ENCODE measurements around the gene EFCAB9.

EFCAB9 gene

DNA sequence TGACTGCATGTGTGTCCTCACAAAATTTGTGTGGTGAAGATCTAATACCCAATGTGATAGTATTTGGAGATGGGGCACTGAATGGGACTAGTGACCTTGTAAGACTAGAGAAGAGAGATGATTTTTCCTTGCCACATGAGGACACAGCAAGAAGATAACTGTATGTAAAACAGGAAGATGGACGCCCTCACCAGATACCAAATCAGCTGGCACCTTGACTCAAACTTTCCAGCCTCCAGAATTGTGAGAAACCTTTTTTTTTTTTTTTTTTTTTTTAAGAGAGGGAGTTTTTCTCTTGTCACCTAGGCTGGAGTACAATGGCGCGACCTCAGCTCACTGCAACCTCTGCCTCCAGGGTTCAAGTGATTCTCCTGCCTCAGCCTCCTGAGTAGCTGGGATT, 49.3 kb downstream of the EFCAB9 start:
- DNase-seq (ENCODE audit: low read depth) = no peak

DNA sequence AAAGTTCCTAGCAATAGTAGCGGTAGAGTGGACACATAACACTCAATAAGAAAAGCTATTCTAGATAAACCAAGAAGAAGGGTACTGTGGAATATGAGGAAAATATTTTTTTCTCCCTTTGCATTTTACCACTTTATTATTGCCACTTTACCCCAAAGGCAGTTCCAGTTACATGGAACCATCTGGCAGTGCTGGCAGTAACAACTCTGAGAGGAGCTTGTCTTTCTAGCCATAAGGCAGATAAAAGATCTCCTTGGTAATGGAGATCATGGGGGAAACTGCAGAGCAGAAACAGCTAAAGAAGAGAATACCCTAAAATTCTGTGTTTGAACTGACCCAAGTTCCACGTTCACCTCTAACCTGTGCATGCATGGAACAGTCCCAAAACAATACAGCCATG, 51.1 kb downstream of the EFCAB9 start:
- DNase-seq (ENCODE audit: low read depth) = no peak

DNA sequence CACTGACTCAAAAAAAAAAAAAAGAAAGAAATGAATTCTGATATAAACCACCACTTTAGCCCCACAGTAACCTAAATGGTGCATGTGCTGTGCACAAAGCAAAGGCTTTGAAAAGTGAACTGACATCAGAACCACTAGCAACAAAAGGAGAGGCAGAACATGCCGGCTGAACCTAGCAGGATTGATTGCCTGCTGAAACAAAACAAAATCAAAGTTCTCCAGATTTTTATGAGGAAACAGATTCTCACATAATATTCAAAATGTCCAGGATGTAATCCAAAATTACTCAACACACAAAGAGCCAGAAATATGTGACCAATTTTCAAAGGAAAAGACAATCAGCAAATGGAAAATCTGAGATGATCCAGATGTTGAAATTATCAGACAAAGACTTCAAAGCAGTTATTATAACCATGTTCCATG, 51.7 kb downstream of the EFCAB9 start:
- DNase-seq (ENCODE audit: low read depth) = no peak

- no peak for DNase-seq (ENCODE audit: low read depth)
Observed at GRCh38 chr5:172248637-172249036, 54.7 kb downstream of the EFCAB9 start.

DNA sequence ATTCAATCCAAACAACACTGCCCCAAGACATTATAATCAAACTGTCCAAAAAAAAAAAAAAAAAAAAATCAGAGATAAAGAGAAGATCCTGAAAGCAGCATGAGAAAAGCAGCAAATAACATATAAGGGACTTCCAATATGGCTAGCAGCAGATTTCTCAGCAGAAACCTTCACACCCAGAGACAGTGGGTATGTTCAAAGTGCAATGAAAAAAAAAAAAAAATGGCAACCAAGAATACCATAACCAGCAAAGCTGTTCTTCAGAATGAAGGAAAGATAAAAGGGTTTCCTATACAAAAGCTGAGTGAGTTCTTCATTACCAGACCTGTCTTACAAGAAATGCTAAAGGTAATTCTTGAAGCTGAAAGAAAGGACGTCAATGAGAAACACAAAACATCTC, 57.4 kb downstream of the EFCAB9 start:
- DNase-seq (ENCODE audit: low read depth) = no peak

DNA sequence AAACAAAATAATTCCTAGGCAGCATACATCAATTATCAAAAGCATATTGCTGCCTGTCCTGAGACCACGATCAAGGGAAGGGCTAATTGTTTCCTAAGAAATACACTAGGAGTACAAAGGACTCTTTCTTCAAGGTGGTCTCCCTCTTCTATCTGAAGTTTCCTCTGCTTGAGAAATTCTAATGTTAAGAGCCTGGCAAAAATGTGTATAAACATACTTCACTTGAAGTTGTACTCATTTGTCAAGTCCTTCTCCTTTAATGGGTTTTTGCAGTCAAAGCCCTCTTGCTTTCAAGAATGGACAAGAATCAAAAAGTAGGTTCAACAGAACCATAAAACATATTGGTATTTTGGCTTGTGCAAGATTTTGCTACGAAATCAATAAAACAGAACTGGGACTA, 58.5 kb downstream of the EFCAB9 start:
- DNase-seq (ENCODE audit: low read depth) = no peak
